CD4-positive, CD25-positive, alpha-beta regulatory T cell (primary cell): ENCODE measurements around the gene OR10J5. TPM values are rescaled to one million over a fixed set of nuclear protein-coding genes. Genes with fewer than 3 reads are reported as not detected.

Experiments used
- polyA plus RNA-seq, 4 donors: library from polyadenylated mRNA; unstranded; fragments of 300-500 nt; fragmentation: Illumina TruSeq; gene quantifications; one replicate each; pipeline ENCODE4 v1.2.3, GENCODE V29; 2021
- total RNA-seq: library from RNA; stranded (reverse); gene quantifications from one replicate; pipeline ENCODE4 v1.2.3, GENCODE V29; 2022

The OR10J5 gene
- total and polyA plus RNA-seq, 5 donors from 2014 or later = not detected

Other genes with a start within 250 kb of the OR10J5 start
- 1.5 TPM for gene FCER1A, start 233.7 kb downstream of the OR10J5 start, total RNA-seq
- gene FCER1A, start 233.7 kb downstream of the OR10J5 start, polyA plus RNA-seq = not detected
- not detected for gene OR10J4, start 103.8 kb downstream of the OR10J5 start, total RNA-seq
- not detected for gene OR10J4, start 103.8 kb downstream of the OR10J5 start, polyA plus RNA-seq
- not detected for gene OR10J1, start 96.3 kb downstream of the OR10J5 start, total RNA-seq
- gene OR10J1, start 96.3 kb downstream of the OR10J5 start, polyA plus RNA-seq = not detected
- gene APCS, start 51.8 kb upstream of the OR10J5 start, total RNA-seq = not detected
- gene APCS, start 51.8 kb upstream of the OR10J5 start, polyA plus RNA-seq = not detected
- not detected for gene CRP, start 178.6 kb upstream of the OR10J5 start, total RNA-seq
- not detected for gene CRP, start 178.6 kb upstream of the OR10J5 start, polyA plus RNA-seq
- gene DUSP23, start 245.0 kb upstream of the OR10J5 start, total RNA-seq = 11.1 TPM
- gene DUSP23, start 245.0 kb upstream of the OR10J5 start, polyA plus RNA-seq = 10 to 100 TPM; 43.7 to 52.0 (median 47.3) TPM